ENCODE measurements around the gene PRR14.

PRR14 gene

DNA sequence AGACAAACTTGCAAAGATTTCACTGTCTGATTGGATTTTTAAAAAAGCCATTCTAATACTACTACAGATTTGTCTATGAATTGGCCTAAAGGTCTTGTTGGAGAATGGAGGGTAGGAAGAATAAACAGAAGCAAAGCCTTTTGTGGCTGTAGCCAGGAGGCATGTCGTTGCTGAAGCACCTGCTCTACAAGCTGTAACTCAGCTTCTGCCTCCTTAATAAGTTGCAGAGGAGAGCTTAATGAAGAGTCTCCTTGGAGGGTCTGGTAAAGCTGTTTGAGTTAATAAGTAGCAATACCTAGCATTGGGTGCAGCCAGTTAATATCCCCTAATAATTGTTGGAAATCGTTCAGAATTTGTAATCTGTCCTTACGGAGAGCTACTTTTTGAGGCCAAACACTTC is 30.6 kb upstream of the PRR14 start:
- H3K4me3 ChIP-seq (ENCODE audit: low read depth, low read length): no peak overlapping the region
- POLR2A ChIA-PET: interaction anchor here (0.9 to 2.9 kb wide), 3 partner anchors 10 to 190 kb away, joined by 3 to 12 read pairs (median 4); partner anchors contain the start of genes DCTPP1 and ZNF689
- no peaks in the 10 kb centered on the region for H3K4me1 ChIP-seq (ENCODE audit: control insufficient read depth, insufficient read depth, low read length)
- no peaks in the 10 kb centered on the region for H3K36me3 ChIP-seq (ENCODE audit: control insufficient read depth in 2 of 2, insufficient read depth in 1 of 2, low read length in 2 of 2)
- H3K27ac ChIP-seq (ENCODE audit: extremely low read depth, low read depth, low read length): no peak overlapping the region
- CTCF ChIA-PET: interaction anchor here (0.6 to 3.3 kb wide), 6 partner anchors 10 to 210 kb away, joined by 3 to 22 read pairs (median 3); partner anchors contain the start of genes DCTPP1 and ZNF688
- H3K9me3 ChIP-seq (ENCODE audit: control insufficient read depth, insufficient read depth, low read depth, low read length): no peaks in the 10 kb centered on the region
- TF ChIP-seq ZNF324 (tag by site-specific recombination; IDR thresholded peaks at IDR 0.05): no peak
- TF ChIP-seq RBAK (tag by site-specific recombination; IDR thresholded peaks at IDR 0.05): no peak
- TF ChIP-seq MZF1 (tag by site-specific recombination; IDR thresholded peaks at IDR 0.05; ENCODE audit: borderline replicate concordance): no peak
- TF ChIP-seq GLI2 (tag by site-specific recombination; IDR thresholded peaks at IDR 0.05; ENCODE audit: borderline replicate concordance, low read depth): no peak
- no peak for TF ChIP-seq ZNF174 (tag by site-specific recombination; IDR thresholded peaks at IDR 0.05)
- TF ChIP-seq ZNF664 (tag by site-specific recombination; IDR thresholded peaks at IDR 0.05): no peak
- no peak for TF ChIP-seq ZNF2 (tag by site-specific recombination; IDR thresholded peaks at IDR 0.05)

DNA sequence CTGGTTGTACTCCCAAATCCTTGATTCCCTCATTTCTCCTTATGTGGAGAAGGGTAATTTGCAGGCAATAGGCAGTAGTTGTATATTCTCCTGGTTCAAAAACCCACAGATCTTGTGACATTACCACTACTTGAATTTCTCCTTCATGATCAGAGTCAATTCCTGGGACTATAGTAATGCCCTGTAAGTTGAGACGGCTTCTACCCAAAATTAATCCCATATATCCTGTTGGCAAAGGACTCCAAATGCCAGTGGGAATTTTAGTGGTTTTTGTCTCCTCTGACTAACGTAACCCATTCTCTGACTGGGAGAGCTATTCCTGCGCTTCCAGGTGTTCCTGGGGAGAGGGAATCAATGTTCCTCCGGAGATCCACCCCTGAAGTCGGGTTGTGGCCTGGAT is 29.0 kb upstream of the PRR14 start:
- Histone ChIP-seq H3K4me3 (ENCODE audit: low read depth, low read length) (no peak overlapping the region), H3K4me1 (ENCODE audit: control insufficient read depth, insufficient read depth, low read length) (no peaks in the 10 kb centered on the region), H3K9me3 (ENCODE audit: control insufficient read depth, insufficient read depth, low read depth, low read length) (no peaks in the 10 kb centered on the region), H3K36me3 (ENCODE audit: control insufficient read depth in 2 of 2, insufficient read depth in 1 of 2, low read length in 2 of 2) (no peaks in the 10 kb centered on the region), H3K27ac (ENCODE audit: extremely low read depth, low read depth, low read length) (no peak overlapping the region)
- TF ChIP-seq RBAK (tag by site-specific recombination; IDR thresholded peaks at IDR 0.05) (no peak), BCL11A (tag by site-specific recombination; IDR thresholded peaks at IDR 0.05; ENCODE audit: low read depth) (no peak), ZNF211 (tag by site-specific recombination; IDR thresholded peaks at IDR 0.05; ENCODE audit: low read depth) (no peak), ZNF626 (tag by site-specific recombination; IDR thresholded peaks at IDR 0.05) (no peak), ZNF596 (tag by site-specific recombination; IDR thresholded peaks at IDR 0.05) (no peak), PRDM1 (tag by site-specific recombination; IDR thresholded peaks at IDR 0.05) (no peak), ZNF23 (tag by site-specific recombination; IDR thresholded peaks at IDR 0.05; ENCODE audit: borderline replicate concordance) (no peak), TRIM28 (IDR thresholded peaks at IDR 0.05; ENCODE audit: borderline replicate concordance, low read length) (no peak), ZNF292 (tag by site-specific recombination; IDR thresholded peaks at IDR 0.05; ENCODE audit: borderline replicate concordance, low read depth) (no peak), ZNF114 (tag by site-specific recombination; IDR thresholded peaks at IDR 0.05) (no peak), ZFHX2 (tag by site-specific recombination; conservative IDR thresholded peaks at IDR 0.05) (no peak), ZNF624 (tag by site-specific recombination; IDR thresholded peaks at IDR 0.05) (no peak)
- TF ChIP-seq, protein P1, sequence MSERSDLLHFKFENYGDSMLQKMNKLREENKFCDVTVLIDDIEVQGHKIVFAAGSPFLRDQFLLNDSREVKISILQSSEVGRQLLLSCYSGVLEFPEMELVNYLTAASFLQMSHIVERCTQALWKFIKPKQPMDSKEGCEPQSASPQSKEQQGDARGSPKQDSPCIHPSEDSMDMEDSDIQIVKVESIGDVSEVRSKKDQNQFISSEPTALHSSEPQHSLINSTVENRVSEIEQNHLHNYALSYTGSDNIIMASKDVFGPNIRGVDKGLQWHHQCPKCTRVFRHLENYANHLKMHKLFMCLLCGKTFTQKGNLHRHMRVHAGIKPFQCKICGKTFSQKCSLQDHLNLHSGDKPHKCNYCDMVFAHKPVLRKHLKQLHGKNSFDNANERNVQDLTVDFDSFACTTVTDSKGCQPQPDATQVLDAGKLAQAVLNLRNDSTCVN (tag by site-specific recombination; optimal IDR thresholded peaks at IDR 0.05): no peak
- CTCF ChIA-PET: interaction anchor here (1.2 to 1.9 kb wide), 2 partner anchors 23 to 192 kb away, joined by 3 to 4 read pairs; partner anchors contain the start of gene DCTPP1
- POLR2A ChIA-PET: interaction anchor here (0.6 to 2.9 kb wide), 3 partner anchors 10 to 51 kb away, joined by 4 to 12 read pairs (median 4); partner anchors contain the start of gene ZNF689

DNA sequence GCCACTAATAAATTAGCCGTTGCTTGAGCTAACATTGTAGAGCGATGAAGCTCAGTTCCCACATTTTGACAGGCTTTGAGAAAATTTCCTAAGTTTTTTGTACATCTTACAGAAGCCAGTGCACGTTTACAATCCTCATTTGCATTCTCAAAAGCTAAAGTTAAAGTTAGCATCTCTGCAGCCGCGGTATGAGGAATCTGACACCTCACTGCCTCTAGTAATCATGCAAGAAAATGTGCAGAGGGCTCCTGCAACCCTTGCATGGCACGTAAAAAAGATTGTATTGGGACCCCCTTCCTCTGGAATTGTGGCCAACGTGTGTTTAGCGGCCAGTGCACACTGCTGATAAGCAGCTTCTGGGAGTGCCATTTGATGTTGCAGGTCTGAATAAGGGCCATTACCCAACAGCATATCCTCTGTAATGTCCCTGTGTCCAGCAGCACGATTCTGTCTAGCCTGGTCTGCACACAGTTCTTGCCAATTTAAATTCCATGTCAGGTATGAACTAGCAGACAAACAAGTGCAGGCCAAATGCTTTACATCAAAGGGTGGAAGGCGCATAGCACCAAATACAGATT is 28.2 kb upstream of the PRR14 start:
- ChIA-PET POLR2A (interaction anchor here (0.6 to 1.5 kb wide), 2 partner anchors 10 to 50 kb away, joined by 4 read pairs; no protein-coding TSS in a partner anchor), CTCF (interaction anchor here (1.0 to 1.9 kb wide), 3 partner anchors 20 to 193 kb away, joined by 3 to 4 read pairs (median 3); partner anchors contain the start of gene DCTPP1)
- H3K36me3 ChIP-seq (ENCODE audit: control insufficient read depth in 2 of 2, insufficient read depth in 1 of 2, low read length in 2 of 2): no peaks in the 10 kb centered on the region
- no peak for TF ChIP-seq OVOL3 (tag by site-specific recombination; IDR thresholded peaks at IDR 0.05)
- TF ChIP-seq, protein P2, sequence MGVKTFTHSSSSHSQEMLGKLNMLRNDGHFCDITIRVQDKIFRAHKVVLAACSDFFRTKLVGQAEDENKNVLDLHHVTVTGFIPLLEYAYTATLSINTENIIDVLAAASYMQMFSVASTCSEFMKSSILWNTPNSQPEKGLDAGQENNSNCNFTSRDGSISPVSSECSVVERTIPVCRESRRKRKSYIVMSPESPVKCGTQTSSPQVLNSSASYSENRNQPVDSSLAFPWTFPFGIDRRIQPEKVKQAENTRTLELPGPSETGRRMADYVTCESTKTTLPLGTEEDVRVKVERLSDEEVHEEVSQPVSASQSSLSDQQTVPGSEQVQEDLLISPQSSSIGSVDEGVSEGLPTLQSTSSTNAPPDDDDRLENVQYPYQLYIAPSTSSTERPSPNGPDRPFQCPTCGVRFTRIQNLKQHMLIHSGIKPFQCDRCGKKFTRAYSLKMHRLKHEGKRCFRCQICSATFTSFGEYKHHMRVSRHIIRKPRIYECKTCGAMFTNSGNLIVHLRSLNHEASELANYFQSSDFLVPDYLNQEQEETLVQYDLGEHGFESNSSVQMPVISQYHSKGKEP (tag by site-specific recombination; IDR thresholded peaks at IDR 0.05): peak; percentile 90
- no peaks in the 10 kb centered on the region for H3K9me3 ChIP-seq (ENCODE audit: control insufficient read depth, insufficient read depth, low read depth, low read length)
- no peak overlapping the region for H3K27ac ChIP-seq (ENCODE audit: extremely low read depth, low read depth, low read length)
- H3K4me3 ChIP-seq (ENCODE audit: low read depth, low read length): no peak overlapping the region
- no peaks in the 10 kb centered on the region for H3K4me1 ChIP-seq (ENCODE audit: control insufficient read depth, insufficient read depth, low read length)
